Tibial nerve (tissue), 4 donors: ENCODE data around the gene CFAP65. TPM values are rescaled to one million over a fixed set of nuclear protein-coding genes. Genes with fewer than 3 reads are reported as not detected.

Experiments used
- DNase-seq, 2 donors: peaks; one replicate each; pipeline ENCODE4 v3.0.0-alpha.2; 2019; ENCODE audit warnings: low spot score in 2 of 2
- H3K27ac ChIP-seq, 4 donors: fragments of 200-600 bp; sonication (generic) in 3 of 4; one replicate each; pipeline ENCODE4 v1.5.1; 2017 to 2019; ENCODE audit warnings: mild to moderate bottlenecking in 1 of 4
- H3K27me3 ChIP-seq, 2 donors: fragments of 200-600 bp; sonication (generic) in 1 of 2; one replicate each; pipeline versions ENCODE4 v1.5.1 to v1.6.0; 2017 to 2019
- H3K36me3 ChIP-seq, 3 donors: fragments of 200-600 bp; sonication (generic); one replicate each; pipeline ENCODE4 v1.5.1; 2018 to 2019
- H3K4me1 ChIP-seq, 4 donors: fragments of 200-600 bp; sonication (generic) in 3 of 4; one replicate each; pipeline ENCODE4 v1.5.1; 2017 to 2019
- H3K4me3 ChIP-seq, 4 donors: fragments of 200-600 bp; sonication (generic) in 3 of 4; one replicate each; pipeline ENCODE4 v1.5.1; 2017 to 2019; ENCODE audit warnings: mild to moderate bottlenecking in 1 of 4, moderate library complexity in 1 of 4
- H3K9me3 ChIP-seq, 4 donors: fragments of 200-600 bp; sonication (generic) in 3 of 4; one replicate each; pipeline ENCODE4 v1.5.1; 2017 to 2019
- EP300 ChIP-seq, 2 donors: sonication (generic); formaldehyde crosslinking; IDR thresholded peaks; one replicate each; pipeline ENCODE4 v1.6.1; 2017; ENCODE audit warnings: antibody characterized with exemption in 2 of 2, mild to moderate bottlenecking in 1 of 2
- POLR2A ChIP-seq, 2 donors: fragments of 450-650 bp; IDR thresholded peaks; one replicate each; pipeline ENCODE4 v1.6.1; 2017; ENCODE audit warnings: antibody characterized with exemption in 2 of 2, mild to moderate bottlenecking in 2 of 2, moderate library complexity in 2 of 2
- WGBS, 2 donors: methylation state at CpG; one replicate each; pipeline ENCODE4 v1.1.5; 2018; 5-methylcytosine and 5-hydroxymethylcytosine counted together
- total RNA-seq, 4 donors: library from RNA; depleted of rRNA; stranded (reverse); fragments of >200 nt; gene quantifications; one replicate each; pipeline ENCODE4 v1.1.0, GENCODE V29; 2016
- TF ChIP-seq, protein P1 (sequence below), 5 experiments: fragments of 200-600 bp in 3 of 5; fragments of 450-650 bp in 2 of 5; sonication (generic) in 3 of 5; IDR thresholded peaks; one replicate each; pipeline ENCODE4 v1.5.1; 2016 to 2019; ENCODE audit warnings: antibody characterized with exemption in 5 of 5, mild to moderate bottlenecking in 3 of 5, moderate library complexity in 2 of 5

Gene CFAP65, protein sequence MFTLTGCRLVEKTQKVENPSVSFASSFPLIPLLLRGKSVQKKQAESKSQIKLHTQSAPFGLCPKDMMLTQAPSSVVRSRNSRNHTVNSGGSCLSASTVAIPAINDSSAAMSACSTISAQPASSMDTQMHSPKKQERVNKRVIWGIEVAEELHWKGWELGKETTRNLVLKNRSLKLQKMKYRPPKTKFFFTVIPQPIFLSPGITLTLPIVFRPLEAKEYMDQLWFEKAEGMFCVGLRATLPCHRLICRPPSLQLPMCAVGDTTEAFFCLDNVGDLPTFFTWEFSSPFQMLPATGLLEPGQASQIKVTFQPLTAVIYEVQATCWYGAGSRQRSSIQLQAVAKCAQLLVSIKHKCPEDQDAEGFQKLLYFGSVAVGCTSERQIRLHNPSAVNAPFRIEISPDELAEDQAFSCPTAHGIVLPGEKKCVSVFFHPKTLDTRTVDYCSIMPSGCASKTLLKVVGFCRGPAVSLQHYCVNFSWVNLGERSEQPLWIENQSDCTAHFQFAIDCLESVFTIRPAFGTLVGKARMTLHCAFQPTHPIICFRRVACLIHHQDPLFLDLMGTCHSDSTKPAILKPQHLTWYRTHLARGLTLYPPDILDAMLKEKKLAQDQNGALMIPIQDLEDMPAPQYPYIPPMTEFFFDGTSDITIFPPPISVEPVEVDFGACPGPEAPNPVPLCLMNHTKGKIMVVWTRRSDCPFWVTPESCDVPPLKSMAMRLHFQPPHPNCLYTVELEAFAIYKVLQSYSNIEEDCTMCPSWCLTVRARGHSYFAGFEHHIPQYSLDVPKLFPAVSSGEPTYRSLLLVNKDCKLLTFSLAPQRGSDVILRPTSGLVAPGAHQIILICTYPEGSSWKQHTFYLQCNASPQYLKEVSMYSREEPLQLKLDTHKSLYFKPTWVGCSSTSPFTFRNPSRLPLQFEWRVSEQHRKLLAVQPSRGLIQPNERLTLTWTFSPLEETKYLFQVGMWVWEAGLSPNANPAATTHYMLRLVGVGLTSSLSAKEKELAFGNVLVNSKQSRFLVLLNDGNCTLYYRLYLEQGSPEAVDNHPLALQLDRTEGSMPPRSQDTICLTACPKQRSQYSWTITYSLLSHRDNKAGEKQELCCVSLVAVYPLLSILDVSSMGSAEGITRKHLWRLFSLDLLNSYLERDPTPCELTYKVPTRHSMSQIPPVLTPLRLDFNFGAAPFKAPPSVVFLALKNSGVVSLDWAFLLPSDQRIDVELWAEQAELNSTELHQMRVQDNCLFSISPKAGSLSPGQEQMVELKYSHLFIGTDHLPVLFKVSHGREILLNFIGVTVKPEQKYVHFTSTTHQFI (N-terminal part only)
- not detected for total RNA-seq

DNA sequence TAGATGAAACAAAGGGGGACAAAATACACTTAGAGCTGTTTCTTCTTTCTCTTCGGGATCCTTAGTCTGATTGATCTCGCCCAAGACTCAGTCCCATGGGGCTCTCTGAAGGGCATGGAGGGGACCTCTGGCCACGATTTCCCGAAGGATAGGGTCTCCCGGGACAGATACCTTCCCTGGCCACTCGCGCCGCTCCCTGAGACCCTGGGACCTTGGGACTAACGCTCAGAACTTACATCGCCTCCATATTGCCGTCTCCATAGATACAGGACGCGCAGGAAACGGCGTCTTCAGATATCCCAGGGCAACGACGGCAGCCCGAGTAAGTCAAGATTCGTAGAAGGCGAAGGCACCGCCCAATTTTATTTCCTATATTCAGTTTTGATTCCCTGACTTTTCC, at the start of gene CFAP65:
Gene CFAP65 (minus strand): TSS at position 265 of the 400 bp plus-strand sequence. CDS start 2,468 bp downstream, outside the sequence.
- Histone ChIP-seq H3K36me3 (no peaks in the 10 kb centered on the region), H3K27me3 (peaks cover 0 to 86% of the 10 kb centered on the region in 2 donors), H3K27ac (no peak within 1 kb of the TSS), H3K4me1 (peaks cover 0 to 4% (median 0%) of the 10 kb centered on the region in 4 donors), H3K4me3 (peak within 1 kb of the TSS in 3 of 4 donors; percentile 2 to 26 (median 10)), H3K9me3 (no peaks in the 10 kb centered on the region)
- no peak for DNase-seq
- no peak for TF ChIP-seq POLR2A (IDR thresholded peaks at IDR 0.05)
- no peak for TF ChIP-seq EP300 (IDR thresholded peaks at IDR 0.05)
- TF ChIP-seq, protein P1, sequence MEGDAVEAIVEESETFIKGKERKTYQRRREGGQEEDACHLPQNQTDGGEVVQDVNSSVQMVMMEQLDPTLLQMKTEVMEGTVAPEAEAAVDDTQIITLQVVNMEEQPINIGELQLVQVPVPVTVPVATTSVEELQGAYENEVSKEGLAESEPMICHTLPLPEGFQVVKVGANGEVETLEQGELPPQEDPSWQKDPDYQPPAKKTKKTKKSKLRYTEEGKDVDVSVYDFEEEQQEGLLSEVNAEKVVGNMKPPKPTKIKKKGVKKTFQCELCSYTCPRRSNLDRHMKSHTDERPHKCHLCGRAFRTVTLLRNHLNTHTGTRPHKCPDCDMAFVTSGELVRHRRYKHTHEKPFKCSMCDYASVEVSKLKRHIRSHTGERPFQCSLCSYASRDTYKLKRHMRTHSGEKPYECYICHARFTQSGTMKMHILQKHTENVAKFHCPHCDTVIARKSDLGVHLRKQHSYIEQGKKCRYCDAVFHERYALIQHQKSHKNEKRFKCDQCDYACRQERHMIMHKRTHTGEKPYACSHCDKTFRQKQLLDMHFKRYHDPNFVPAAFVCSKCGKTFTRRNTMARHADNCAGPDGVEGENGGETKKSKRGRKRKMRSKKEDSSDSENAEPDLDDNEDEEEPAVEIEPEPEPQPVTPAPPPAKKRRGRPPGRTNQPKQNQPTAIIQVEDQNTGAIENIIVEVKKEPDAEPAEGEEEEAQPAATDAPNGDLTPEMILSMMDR (IDR thresholded peaks at IDR 0.05), result no peak
- WGBS, 2 donors, result 1% methylated on average over 21 of the region's 21 CpGs

DNA sequence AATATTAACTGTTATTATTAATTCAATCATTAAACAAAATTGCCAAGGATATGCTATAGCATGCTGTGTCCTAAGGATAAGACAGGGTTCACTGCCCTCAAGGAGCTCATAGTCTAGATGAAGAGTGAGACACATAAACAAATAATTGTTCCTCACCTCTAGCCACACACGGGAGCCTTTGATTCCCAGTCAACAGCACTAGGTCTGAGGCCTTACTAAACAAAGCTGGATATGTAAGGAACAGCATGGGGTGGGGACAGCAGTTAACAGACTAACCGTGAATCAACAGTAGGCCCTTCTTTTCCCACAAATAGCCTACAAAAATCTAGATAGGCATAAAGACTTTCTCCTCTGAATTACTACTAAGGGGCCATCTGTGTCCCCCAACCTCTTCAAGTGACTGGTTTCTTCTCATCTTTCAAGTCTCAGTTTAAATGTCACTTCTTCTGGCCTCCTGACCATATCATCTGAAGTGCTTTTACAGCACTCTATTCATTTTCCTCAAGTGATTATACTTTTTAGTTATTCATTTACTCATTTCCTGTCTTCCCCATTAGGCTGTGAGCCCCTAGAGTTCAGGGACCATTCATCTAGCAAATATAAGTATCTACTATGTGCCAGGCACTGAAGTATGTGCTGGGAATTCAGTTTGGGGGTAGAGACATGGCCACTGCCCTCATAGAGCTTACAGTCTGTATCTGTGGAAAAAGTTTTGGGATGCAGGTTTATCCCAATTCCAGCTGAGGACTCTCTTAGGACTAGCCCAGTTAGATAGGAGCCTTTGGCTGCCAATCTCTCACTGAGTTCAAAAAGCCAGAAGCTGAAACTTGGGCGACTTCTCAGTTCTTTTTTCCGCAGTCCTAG, 49.4 kb upstream of the CFAP65 start:
- whole genome bisulfite sequencing, 2 donors, result 67 to 71% methylated on average over 4 of the region's 4 CpGs
- Histone ChIP-seq H3K4me3 (no peak overlapping the region), H3K9me3 (no peaks in the 10 kb centered on the region), H3K4me1 (no peaks in the 10 kb centered on the region), H3K27me3 (no peaks in the 10 kb centered on the region), H3K36me3 (peaks cover 0 to 47% (median 0%) of the 10 kb centered on the region in 3 donors), H3K27ac (no peak overlapping the region)
- no peak for TF ChIP-seq POLR2A (IDR thresholded peaks at IDR 0.05)
- TF ChIP-seq EP300 (IDR thresholded peaks at IDR 0.05), result no peak
- TF ChIP-seq, protein P1 (IDR thresholded peaks at IDR 0.05), result no peak
- DNase-seq, result no peak

DNA sequence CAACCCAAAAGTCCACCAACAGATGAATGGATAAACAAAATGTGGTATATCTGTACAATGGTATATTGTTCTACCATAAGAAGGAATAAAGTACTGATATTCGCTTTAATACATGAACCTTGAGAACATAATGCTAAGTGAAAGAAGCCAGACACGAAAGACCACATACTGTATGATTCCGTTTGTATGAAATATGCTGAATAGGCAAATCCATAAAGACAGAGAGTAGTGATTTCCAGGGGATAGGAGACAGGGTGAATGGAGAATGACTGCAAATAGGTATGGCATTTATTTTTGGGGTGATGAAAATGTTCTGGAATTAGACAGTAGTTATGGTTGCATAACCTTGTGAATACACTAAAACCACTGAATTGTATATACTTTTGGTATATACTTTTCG, 48.0 kb upstream of the CFAP65 start:
- TF ChIP-seq EP300 (IDR thresholded peaks at IDR 0.05) (no peak), POLR2A (IDR thresholded peaks at IDR 0.05) (no peak)
- TF ChIP-seq, protein P1 (IDR thresholded peaks at IDR 0.05), result no peak
- Histone ChIP-seq H3K36me3 (peaks cover 0 to 35% (median 0%) of the 10 kb centered on the region in 3 donors), H3K4me1 (no peaks in the 10 kb centered on the region), H3K4me3 (no peak overlapping the region), H3K9me3 (no peaks in the 10 kb centered on the region), H3K27ac (no peak overlapping the region), H3K27me3 (no peaks in the 10 kb centered on the region)
- DNase-seq, result no peak
- WGBS, 2 donors, result 89 to 91% methylated on average over 4 of the region's 4 CpGs

DNA sequence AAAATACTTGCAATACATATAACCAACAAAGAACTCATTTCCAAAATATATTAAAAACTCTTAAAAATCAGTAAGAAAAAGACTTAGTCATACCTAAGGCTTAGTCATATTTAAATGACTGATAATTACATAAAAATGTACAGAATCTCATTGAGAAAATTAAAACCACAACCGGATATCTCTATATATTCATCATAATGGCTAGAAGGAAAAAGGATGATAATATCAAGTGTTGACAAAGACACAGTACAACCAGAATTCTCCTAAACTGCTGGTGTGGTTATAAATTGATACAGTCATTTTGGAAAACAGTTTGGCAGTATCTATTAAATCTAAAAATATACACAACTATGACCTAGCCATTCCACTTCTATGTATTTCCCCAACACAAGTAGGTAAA, 46.5 kb upstream of the CFAP65 start:
- H3K4me1 ChIP-seq, result peaks cover 0 to 3% (median 0%) of the 10 kb centered on the region in 4 donors
- WGBS, 2 donors, result 92 to 98% methylated on average over 1 of the region's 1 CpG

More for the DNA sequence above, 46.5 kb upstream of the CFAP65 start:
- DNase-seq, result no peak
- Histone ChIP-seq H3K27ac (no peak overlapping the region), H3K9me3 (no peaks in the 10 kb centered on the region), H3K4me3 (no peak overlapping the region), H3K36me3 (peaks cover 0 to 29% (median 0%) of the 10 kb centered on the region in 3 donors), H3K27me3 (no peaks in the 10 kb centered on the region)
- TF ChIP-seq, protein P1 (IDR thresholded peaks at IDR 0.05), result no peak
- no peak for TF ChIP-seq POLR2A (IDR thresholded peaks at IDR 0.05)
- TF ChIP-seq EP300 (IDR thresholded peaks at IDR 0.05), result no peak
